Stimulated activated CD8-positive, alpha-beta memory T cell treated with anti-CD3 and anti-CD28 coated beads, Interleukin-15, amount 100 ng/mL, for 4 hours (primary cell): ENCODE results near the gene OLR1.
"Not testable (repeated sequence)": the region's sequence is repeated elsewhere in the genome, so short reads cannot be mapped to it uniquely, and the experiment has no call there.

Experiments used
- DNase-seq, 2 donors: peaks; one replicate each; pipeline ENCODE4 v3.0.0-alpha.2; 2020; ENCODE audit warnings: low read depth in 2 of 2

The OLR1 gene

DNA sequence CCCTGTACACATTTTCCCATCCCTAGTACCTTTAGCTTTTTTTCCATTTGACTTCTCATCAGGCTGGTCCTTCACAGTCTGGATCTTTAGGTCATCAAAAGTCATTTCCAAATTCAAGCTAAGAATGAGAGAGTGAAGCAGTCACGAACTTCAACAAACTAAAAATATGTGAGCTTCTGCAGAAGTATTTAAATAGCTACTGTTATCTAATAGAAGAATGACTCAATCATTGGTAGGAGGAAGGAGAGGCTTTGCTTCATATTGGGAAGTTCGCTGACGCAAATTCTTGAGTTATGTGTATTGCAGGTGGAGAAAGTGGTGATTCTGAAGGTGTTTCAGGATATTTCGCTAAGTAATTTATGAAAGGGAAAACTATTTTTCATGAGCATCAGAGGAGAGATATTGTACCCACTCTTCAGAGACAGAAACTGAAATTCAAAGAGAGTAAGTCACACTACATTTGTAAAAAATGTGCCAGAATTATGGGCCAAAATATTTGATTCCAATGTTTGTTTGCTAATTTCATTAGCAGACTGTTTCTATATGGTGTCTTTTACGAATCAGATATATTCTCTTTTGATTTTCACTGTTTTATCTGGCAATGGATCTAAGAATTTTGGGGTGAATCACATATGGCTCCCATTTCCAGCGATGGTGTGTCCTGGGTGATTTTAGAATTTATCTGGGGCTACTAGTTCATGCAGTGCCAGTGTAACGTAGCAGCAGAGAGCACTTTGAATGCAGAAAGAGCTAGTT, at the start of gene OLR1:
TSS of gene OLR1 (minus strand) at position 160 of the 756 bp plus-strand sequence. CDS start at position 105, 55 bp downstream.
- no peak for DNase-seq

DNA sequence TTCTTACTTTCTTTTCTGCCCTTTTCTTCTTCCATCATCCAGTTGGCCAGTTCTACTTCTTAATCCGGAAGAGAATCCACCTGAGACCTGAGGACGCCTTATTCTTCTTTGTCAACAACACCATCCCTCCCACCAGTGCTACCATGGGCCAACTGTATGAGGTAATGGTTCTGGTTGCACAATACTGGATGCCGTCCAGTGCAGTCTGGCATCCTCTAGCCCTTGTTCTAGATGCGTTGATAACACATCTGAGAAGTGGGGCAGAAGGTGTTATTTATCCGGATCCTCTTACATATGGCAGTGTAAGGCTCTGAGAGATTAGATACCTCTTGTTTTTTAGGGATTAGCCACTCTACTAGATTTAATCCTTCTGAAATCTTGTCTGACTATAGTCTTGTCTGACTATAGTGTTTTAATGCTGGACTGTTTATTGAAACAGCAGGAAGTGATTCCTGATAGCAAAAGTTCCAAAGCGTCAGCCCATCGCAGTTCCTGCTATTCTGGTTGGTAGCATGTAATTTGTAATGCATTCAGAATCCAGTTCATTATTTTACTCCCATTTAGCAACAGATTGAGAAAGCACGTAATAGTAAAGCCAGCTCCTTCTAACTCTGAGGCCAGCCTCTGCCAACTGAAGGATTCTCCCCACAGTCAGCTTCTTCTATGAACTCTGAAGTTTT, 48.6 kb upstream of the OLR1 start:
- no peak for DNase-seq

DNA sequence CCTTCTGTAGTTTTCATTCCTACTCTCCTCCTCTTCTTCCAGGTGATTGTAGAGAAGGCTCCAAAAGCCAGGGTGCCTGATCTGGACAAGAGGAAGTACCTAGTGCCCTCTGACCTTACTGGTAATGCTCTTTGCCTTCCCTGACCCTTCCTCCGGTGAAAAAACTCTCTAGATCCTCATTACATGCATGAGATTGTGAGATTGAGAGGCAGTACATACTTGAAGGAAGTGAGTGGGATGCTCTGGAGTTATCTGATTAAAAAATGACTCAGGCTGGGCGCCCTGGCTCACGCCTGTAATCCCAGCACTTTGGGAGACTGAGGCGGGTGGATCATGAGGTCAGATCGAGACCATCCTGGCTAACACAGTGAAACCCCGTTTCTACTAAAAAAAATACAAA, 46.1 kb upstream of the OLR1 start:
- no peak for DNase-seq

GRCh38 chr12:10215946-10216345, 44.0 kb upstream of the OLR1 start:
- not testable (repeated sequence) for DNase-seq

DNA sequence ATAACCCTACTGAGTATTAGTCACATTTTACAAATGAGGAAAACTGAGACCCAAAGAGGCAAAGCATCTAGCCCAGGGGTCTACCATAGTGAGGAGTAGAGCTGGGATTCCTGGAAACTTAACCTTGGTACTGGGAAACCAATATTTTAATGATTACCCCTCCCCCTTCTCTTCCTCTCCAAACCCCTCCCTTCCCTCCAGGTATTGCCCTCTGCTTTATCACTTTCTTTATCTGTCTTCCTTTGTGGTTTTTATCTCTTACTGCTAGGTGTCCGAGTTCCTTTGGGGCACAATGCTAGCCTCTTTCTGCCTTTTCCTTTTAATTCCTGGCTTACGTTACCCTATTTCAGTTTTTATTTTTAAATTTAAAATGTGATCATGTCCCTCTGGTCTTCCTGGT, 43.5 kb upstream of the OLR1 start:
- DNase-seq: no peak

DNA sequence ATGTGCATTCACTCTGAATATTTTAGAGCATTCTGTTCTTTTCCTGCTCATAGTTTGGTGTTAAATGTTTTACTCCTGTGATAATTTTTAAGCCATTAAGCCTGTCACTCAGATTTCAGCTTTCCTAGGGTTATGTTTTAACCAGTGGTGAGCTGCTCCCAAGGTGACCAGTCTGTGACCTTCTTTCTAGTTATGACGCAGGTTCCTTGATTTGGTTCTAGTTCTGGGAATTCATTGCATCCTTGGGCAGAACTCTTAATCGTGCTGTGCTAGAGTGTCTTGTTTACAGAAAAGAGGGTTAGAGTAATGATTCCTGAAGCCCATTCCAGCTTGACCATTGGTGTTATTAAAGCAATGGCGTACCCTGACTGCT, 42.9 kb upstream of the OLR1 start:
- no peak for DNase-seq

DNA sequence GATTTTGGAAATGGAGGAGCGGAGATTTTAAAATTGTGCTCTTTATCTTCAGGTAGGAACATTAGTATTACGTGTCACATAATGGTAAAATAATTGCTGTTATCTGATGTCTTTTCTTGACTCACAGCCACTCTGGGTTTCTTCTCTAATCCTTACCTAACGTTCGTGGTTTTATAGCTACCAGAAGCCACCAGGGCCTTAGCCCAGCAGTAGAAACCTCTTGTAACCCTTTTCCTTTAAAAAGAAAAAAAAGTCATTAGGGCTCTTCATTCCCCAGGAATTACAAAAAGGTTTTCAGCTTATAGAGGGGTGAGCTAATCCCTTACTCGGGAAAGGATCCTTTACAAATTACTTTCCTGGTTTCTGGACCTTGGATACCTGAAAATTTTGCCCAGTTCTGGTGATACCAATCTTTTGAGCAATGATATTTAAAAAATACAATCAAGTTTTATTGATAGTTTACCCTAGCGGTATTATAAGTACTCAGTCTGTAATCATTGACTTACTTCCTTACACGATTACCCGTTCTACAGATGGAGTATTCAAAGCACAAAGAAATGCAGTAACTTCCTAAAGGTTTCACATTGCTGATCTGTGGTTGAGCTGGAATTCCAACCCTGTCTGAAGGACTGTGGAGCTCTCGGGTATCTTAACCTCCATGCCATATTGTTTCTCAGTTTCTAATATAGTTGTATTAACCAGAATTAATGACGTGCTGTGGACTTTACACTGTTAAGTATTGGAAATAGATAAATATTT, 42.4 kb upstream of the OLR1 start:
- DNase-seq: no peak

GRCh38 chr12:10213168-10214135, 41.5 kb upstream of the OLR1 start:
- DNase-seq: peak; percentile 70 to 76

DNA sequence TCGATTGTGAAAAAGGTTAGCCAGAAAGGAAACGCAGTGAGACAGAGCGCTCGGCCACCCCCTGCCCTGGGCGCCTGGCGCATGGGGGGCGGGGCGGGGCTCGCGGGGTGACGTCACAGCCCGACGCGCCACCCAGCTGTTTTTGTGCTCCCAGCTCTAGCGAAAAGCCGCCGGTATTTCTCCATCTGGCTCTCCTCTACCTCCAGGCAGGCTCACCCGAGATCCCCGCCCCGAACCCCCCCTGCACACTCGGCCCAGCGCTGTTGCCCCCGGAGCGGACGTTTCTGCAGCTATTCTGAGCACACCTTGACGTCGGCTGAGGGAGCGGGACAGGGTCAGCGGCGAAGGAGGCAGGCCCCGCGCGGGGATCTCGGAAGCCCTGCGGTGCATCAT, 40.8 kb upstream of the OLR1 start, which contains the start of gene GABARAPL1:
TSS of gene GABARAPL1 (plus strand) at position 139 of the 393 bp plus-strand sequence. CDS start at position 392, 253 bp downstream.
- peak; percentile 58 to 59 for DNase-seq

GRCh38 chr12:10211940-10212738, 40.2 kb upstream of the OLR1 start:
- peak; percentile 69 to 81 for DNase-seq

- no peak for DNase-seq
These were observed 39.4 kb upstream of the OLR1 start for GRCh38 chr12:10211101-10211939.

GRCh38 chr12:10210225-10210624, 38.3 kb upstream of the OLR1 start:
- DNase-seq: no peak

GRCh38 chr12:10207136-10207535, 35.2 kb upstream of the OLR1 start:
- no peak for DNase-seq

DNA sequence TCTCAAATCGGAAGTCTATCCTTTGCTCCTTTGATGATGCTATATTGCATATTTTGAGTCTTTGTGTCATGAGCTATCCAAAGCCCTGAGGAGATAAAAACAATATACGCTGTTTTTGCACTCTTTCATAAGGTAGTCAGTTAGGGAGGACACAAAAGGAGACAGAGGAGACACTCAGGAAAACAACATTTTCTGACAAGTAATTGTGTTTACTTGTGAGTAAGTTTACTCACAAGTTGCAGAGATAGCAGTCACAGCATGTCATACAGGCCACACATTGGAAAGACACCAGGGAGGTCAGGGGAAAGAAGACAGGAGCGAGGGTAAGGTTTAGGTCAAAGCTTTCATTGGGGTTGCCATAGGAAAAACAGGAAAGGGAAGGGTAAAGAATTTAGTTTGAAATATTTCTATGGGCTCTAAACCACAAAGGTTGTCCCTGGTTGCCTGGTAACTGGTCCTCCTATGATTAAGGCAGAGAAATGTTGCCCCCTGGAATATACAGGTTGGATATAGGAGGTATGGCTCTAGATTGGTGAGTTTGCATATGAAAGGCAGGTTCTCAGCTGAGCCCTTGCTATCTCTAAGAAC, 33.4 kb upstream of the OLR1 start:
- DNase-seq: no peak

DNA sequence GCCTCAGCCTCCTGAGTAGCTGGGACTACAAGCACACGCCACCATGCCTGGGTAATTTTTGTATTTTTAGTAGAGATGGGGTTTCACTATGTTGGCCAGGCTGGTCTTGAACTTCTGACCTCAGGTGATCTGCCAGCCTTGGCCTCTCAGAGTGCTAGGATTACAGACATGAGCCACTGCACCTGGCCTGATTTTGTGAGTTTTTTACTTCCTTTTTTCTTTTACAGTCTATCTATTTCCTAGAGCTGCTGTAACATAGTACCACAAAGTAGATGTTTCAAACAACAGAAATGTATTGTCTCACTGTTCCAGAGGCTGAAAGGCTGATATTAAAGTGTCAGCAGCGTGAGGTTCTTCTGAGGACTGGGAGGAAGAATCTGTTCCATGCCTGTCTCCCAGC, 32.6 kb upstream of the OLR1 start:
- not testable (repeated sequence) for DNase-seq

GRCh38 chr12:10197879-10198278, 25.9 kb upstream of the OLR1 start:
- no peak for DNase-seq

DNA sequence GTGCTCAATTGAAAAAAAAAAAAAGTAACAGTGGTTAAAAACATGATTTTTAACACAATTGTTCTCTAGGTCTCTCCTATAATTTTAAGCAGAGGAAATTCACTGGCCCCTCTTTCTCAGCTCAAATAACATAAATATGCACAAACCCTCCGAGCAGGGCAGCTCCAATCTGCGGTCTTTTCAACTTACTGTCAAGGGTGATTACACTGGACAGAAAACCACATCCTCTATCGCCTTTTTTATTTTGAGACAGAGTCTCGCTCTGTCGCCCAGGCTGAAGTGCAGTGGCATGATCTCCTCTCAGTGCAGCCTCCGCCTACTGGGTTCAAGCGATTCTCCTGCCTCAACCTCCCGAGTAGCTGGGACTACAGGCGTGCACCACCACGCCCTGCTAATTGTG, 24.3 kb upstream of the OLR1 start:
- DNase-seq: no peak

DNA sequence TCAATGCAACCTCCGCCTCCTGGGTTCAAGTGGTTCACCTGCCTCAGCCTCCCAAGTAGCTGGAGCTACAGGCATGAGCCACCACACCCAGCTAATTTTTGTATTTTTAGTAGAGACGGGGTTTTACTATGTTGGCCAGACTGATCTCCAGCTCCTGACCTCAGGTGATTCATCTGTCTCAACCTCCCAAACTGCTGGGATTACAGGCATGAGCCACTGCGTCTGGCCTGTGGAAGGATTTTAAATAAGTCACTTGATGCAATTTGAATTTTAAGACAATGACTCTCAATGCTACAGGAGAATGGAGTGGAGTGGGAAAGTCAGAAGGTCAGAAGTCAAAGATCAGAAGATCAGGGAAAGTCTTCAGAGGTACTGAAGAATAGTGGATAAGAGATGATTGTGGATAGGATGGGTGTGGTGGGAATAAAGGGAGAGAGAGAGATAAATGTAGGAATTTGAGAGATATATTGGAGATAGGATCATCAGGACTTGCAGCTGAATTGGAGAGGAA, 22.3 kb upstream of the OLR1 start:
- DNase-seq: no peak

DNA sequence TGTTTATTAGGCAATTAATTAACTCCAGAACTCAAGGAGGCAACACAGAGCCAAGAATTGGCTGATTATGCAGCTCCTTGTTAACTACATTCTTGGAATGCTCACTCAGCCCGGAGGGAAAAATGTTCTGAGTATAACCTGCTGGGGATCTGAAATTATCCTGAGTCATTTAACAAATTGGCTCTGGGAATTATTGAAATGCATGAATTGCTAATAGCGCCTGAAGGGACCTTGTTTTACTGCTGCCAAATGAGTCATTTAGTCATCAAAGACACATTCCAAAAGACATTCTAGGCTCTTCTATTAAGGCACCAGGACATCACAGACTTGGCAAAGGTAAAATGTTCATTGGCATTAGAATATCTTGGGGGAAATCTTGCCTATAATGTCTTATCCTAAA, 19.9 kb upstream of the OLR1 start:
- no peak for DNase-seq
